H7 (cell line): Measurements from ENCODE around the gene STK38L. TPM values are rescaled to one million over a fixed set of nuclear protein-coding genes. Genes with fewer than 3 reads are reported as not detected.
A peak's percentile ranks its signal among the peaks of the same experiment; 100 is the strongest.

ENCODE experiments used
- DNase-seq: peaks from one replicate; pipeline ENCODE4 v3.0.0; 2012
- H3K27me3 ChIP-seq: 2 replicates; pipeline ENCODE4 v1.6.0; 2011; ENCODE audit warnings: mild to moderate bottlenecking, low read length; ENCODE audit not compliant: control insufficient read depth, insufficient read depth
- H3K36me3 ChIP-seq: replicated peaks from 2 replicates; pipeline ENCODE4 v1.5.1; 2011; ENCODE audit warnings: low read length; ENCODE audit not compliant: control insufficient read depth, insufficient read depth
- H3K4me3 ChIP-seq: 2 replicates; pipeline ENCODE4 v1.5.1; 2011; ENCODE audit warnings: low read depth, mild to moderate bottlenecking, control low read depth, low read length, moderate library complexity; ENCODE audit not compliant: insufficient read depth
- total RNA-seq: library from RNA; depleted of rRNA; stranded (reverse); fragments of >200 nt; shearing (Covaris generic); gene quantifications from 2 replicates; pipeline ENCODE4 v1.2.3, GENCODE V29; 2014

The STK38L gene
- total RNA-seq, 1 experiment from 2014 or later, result 20.5 TPM

DNA sequence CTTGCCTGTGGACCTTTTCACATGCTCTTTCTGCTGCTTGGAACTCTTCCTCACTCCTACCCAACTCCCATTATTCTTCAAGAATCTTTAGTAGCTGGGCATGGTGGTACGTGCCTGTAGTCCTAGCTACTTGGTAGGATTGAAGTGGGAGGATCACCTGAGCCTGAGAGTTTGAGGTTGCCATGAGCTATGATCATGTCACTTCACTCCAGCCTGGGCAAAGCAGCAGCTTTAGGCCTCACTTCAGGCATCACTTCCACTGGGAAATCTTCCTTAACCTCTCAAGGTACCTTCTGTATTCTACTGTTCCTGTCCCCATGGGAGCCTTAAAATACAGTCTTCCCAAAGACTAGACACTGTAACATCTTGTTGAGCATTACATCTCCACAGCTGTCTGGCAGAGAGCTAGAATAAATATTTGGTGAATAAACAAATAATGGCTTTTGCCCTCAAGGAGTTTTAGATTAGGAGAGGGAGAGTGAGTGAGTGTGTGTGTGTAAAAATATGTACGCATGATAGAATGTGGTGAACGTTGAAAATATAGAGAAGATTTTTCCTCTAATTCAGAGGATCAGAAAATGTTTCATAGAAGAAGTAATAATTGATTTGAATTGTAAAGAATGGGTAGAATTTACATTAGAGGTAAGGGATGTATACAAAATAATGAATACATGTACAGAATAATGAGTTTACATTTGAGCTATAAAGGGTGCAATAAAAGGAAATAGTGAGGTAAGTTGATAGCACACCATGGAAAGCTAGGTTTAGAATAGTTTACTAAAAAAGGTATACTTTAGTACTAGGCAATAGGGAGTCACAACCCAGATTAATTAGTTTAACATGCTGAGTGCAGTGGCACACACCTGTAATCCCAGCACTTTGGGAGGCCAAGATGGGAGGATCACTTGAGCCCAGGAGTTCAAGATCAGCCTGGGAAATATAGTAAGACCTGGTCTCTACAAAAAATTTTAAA, 59.3 kb downstream of the STK38L start:
- DNase-seq, result no peak
- Histone ChIP-seq H3K27me3 (no peaks in the 10 kb centered on the region), H3K36me3 (peaks cover 4% of the 10 kb centered on the region), H3K4me3 (no peak overlapping the region)

DNA sequence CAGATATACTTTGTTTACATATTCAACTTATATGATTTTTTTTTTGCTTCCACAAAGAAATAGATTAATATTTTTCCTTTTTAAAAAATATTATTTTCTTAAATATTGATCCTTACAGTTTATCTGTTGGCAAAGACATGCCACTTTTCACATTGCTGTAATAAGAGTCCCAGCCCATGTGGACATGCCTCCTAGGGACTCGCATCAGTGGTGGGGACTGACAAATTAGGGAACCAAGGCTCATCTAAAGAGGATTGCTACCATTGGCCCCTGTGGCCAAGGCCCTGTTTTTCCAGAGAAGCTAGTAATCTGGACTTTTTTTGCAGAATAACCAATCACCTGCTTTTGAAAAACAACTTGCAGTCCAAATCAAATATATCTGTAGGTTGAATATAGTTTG, 60.8 kb downstream of the STK38L start:
- DNase-seq, result no peak
- no peak overlapping the region for H3K4me3 ChIP-seq
- peaks cover 8% of the 10 kb centered on the region for H3K36me3 ChIP-seq
- H3K27me3 ChIP-seq, result no peaks in the 10 kb centered on the region

DNA sequence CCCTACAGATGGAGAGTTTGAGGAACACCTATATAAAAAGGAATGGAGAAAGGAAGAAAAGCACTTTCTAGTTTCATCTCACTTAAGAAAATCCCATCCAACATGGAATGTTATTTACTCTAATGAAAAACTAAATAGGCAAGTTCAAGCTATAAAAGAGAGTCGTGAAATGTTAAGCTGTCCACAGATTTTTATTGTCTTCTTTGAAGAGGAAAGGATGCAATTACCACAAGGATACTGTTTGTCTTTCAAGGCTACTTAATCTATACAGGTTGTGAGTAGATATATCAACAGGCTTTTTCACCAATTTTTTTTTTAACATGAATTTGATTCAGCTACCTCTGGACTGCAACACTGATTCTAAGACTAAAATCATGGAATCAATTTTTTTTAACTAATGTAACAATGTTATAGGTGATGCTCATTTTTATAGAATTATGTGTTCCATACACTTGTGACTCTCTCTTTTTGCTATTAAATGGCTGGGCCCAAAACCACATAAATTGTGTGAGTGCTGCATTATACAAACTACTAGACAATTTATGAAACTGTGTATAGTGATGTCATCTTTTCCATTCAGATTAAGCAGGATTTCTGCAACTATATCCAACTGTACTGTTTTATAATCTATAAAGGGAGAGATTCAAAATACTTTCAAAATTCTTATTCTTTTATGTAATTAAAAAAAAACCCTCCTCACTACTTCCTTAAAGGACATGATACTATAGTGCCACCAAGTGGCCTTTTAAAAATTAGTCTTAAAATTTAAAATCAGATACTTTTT, 61.8 kb downstream of the STK38L start:
- peak; percentile 18 for DNase-seq
- Histone ChIP-seq H3K27me3 (no peaks in the 10 kb centered on the region), H3K36me3 (peaks cover 6% of the 10 kb centered on the region)

DNA sequence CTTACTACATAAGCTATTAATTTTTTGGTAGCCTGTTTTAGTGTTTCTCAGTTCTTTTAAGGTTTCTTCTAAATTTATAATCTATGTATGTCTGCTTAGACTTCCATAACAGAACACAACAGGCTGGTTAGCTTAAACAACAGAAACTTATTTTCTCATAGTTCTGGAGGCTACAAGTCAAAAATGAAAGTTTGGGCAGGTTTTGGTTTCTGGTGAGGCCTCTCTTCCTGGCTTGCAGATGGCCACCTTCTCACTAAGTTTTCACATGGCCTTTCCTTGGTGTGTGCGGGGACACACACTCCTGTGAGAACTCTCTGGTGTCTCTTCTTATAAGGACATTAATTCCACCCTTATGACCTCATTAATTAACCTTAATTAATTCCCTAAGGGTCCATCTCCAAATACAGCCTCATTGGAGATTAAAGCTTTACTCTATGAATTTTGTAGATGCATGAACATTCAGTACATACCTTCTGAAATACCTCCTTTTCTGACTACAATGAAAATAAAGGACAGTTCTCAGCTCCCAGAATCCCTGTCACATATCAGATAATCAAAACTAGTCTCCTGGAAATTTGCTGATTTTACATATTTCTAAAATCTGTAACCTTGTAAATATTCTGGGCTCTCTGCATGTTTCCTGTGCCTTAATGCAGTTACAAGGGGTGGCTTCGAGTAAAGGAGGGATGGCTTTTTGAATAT, 65.4 kb downstream of the STK38L start:
- DNase-seq, result no peak
- Histone ChIP-seq H3K4me3 (no peak overlapping the region), H3K36me3 (peaks cover 4% of the 10 kb centered on the region), H3K27me3 (no peaks in the 10 kb centered on the region)

More for the DNA sequence above, 61.8 kb downstream of the STK38L start:
- no peak overlapping the region for H3K4me3 ChIP-seq

- DNase-seq, result no peak
- Histone ChIP-seq H3K36me3 (peaks cover 4% of the 10 kb centered on the region), H3K27me3 (no peaks in the 10 kb centered on the region), H3K4me3 (no peak overlapping the region)
Measured at GRCh38 chr12:27309995-27310315, 65.9 kb downstream of the STK38L start.

- no peak for DNase-seq
- Histone ChIP-seq H3K36me3 (no peaks in the 10 kb centered on the region; the same call in 1 of the 2 replicates), H3K4me3 (no peak overlapping the region), H3K27me3 (no peaks in the 10 kb centered on the region)
Measured at GRCh38 chr12:27316947-27317346, 72.9 kb downstream of the STK38L start.

- no peak overlapping the region for H3K4me3 ChIP-seq
- H3K36me3 ChIP-seq, result peaks cover 2% of the 10 kb centered on the region
- DNase-seq, result no peak
- H3K27me3 ChIP-seq, result no peaks in the 10 kb centered on the region
Measured at GRCh38 chr12:27319409-27319808, 75.3 kb downstream of the STK38L start.

- H3K27me3 ChIP-seq, result no peaks in the 10 kb centered on the region
- no peak for DNase-seq
- H3K4me3 ChIP-seq, result no peak overlapping the region
- H3K36me3 ChIP-seq, result peaks cover 2% of the 10 kb centered on the region
Measured at GRCh38 chr12:27319848-27320247, 75.8 kb downstream of the STK38L start.

- DNase-seq, result no peak
- Histone ChIP-seq H3K36me3 (peaks cover 2% of the 10 kb centered on the region), H3K27me3 (no peaks in the 10 kb centered on the region), H3K4me3 (no peak overlapping the region)
Measured at GRCh38 chr12:27324530-27324929, 80.4 kb downstream of the STK38L start.

GRCh38 chr12:27330846-27331245, 86.8 kb downstream of the STK38L start:
- H3K4me3 ChIP-seq, result no peak overlapping the region
- no peak for DNase-seq
- peaks cover 11% of the 10 kb centered on the region for H3K27me3 ChIP-seq
- H3K36me3 ChIP-seq, result no peaks in the 10 kb centered on the region; the same call in 1 of the 2 replicates

DNA sequence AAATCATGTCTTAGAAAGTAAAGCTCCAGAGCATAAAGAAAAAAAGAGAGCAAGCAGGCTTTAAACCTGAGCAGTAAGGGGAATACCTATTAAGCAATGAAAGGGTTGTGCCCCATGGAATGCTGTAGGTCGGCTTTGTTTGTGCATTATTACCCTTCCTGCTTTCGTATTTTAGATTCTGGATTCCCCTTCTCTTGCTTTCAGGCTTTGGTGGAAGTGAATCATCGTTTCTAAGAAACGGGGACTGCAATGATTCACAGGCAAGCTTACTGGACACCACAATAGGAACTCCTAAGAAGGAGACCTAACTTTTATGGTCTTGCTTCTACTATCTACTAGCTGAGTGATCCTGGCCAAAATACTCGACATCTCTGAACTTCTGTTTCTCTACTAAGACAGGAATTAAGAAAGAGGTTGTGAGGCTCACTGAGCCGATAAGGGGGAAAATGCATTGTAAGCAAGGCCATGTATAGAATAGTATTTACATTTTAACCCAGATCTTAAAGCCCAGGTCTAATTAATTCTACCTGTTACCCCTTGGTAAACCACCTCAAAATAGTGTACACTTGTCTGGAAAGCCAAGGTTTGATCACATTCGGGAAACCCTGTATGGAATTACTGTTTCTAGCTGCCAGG, 87.3 kb downstream of the STK38L start:
- Histone ChIP-seq H3K4me3 (no peak overlapping the region), H3K27me3 (peaks cover 11% of the 10 kb centered on the region), H3K36me3 (no peaks in the 10 kb centered on the region)
- DNase-seq, result no peak

GRCh38 chr12:27331927-27332324, 87.8 kb downstream of the STK38L start:
- H3K4me3 ChIP-seq, result peak overlapping the region; percentile 71; the same call in 1 of the 2 replicates
- peaks cover 11% of the 10 kb centered on the region for H3K27me3 ChIP-seq
- DNase-seq, result no peak
- H3K36me3 ChIP-seq, result no peaks in the 10 kb centered on the region

DNA sequence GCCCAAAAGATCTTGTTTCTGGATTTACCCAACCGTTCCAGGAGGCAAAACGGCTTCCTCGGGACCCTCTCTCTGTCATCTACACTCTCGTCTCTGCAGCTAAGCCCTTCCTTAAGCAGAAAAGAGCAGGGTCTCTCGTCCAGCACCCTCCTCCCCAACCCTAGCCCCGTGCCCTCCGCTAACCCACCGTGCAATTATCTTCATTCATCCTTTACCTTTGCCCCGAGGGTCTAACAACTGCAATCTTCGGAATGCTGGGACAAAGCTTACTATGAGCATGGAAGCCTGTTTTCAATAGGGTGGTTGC, 88.3 kb downstream of the STK38L start:
- H3K27me3 ChIP-seq, result peaks cover 11% of the 10 kb centered on the region
- no peak for DNase-seq
- no peaks in the 10 kb centered on the region for H3K36me3 ChIP-seq
- H3K4me3 ChIP-seq, result peak overlapping the region; percentile 71

GRCh38 chr12:27332714-27333402, 88.8 kb downstream of the STK38L start, which contains the start of gene BMAL2:
BMAL2 (plus strand) TSS chr12:27332836; CDS start chr12:27333073, 237 bp downstream.
- Histone ChIP-seq H3K4me3 (peak within 1 kb of the TSS; percentile 71), H3K27me3 (peaks cover 11% of the 10 kb centered on the region)

More at GRCh38 chr12:27332714-27333402, 88.8 kb downstream of the STK38L start, which contains the start of gene BMAL2:
- peak; percentile 91 for DNase-seq
- H3K36me3 ChIP-seq, result no peaks in the 10 kb centered on the region
